NB4 (cell line): Measurements from ENCODE around the gene RPL22.

ENCODE experiments used
- CTCF ChIP-seq: IDR thresholded peaks from one replicate; pipeline ENCODE4 v1.5.1; 2012; ENCODE audit warnings: low read depth, low read length
- MAX ChIP-seq: IDR thresholded peaks from 2 replicates; pipeline ENCODE4 v1.6.1; 2011; ENCODE audit warnings: low read depth, low read length
- MYC ChIP-seq: IDR thresholded peaks from 2 replicates; pipeline ENCODE4 v1.6.1; 2011; ENCODE audit warnings: low read depth, low read length
- POLR2A ChIP-seq: IDR thresholded peaks from 2 replicates; pipeline ENCODE4 v1.6.1; 2011; ENCODE audit warnings: mild to moderate bottlenecking; ENCODE audit not compliant: insufficient read length; ENCODE audit errors: extremely low read depth

GRCh38 chr1:6157528-6158174 is 41.7 kb downstream of the RPL22 start:
- TF ChIP-seq CTCF (no peak), MAX (no peak), POLR2A (no peak), MYC (peak; percentile 19; the same call in 1 of the 2 replicates)
